ENCODE measurements around the gene PKIB. TPM values are rescaled to one million over a fixed set of nuclear protein-coding genes. Genes with fewer than 3 reads are reported as not detected.

Gene PKIB
- 0.26 and 2.6 TPM in 2 replicates for total RNA-seq

GRCh38 chr6:122609881-122610689 is at the start of gene PKIB:
Gene PKIB, plus strand, starts transcription at chr6:122610405. Its CDS starts 107,390 bp downstream, at chr6:122717795.

Other genes starting within 250 kb of the PKIB start
- 5.5 and 9.7 TPM in 2 replicates for gene HSF2, start 210.8 kb upstream of the PKIB start, total RNA-seq
- gene SERINC1, start 138.6 kb upstream of the PKIB start, total RNA-seq, result 138 and 149 TPM in 2 replicates
- not detected in 2 replicates for gene FABP7, start 169.3 kb downstream of the PKIB start, total RNA-seq
- 14.3 and 16.8 TPM in 2 replicates for gene SMPDL3A, start 178.9 kb downstream of the PKIB start, total RNA-seq

Measured in pericardium fibroblast (primary cell).